Hepatocyte (in vitro differentiated cells): ENCODE data around the gene ZSCAN18.

Experiments
- CTCF ChIP-seq: fragments of 200-600 bp; sonication (generic); IDR thresholded peaks from 2 replicates; pipeline ENCODE4 v1.5.1; 2016; ENCODE audit warnings: antibody characterized with exemption, mild to moderate bottlenecking; ENCODE audit not compliant: poor library complexity
- EZH2 ChIP-seq: fragments of 200-600 bp; sonication (generic); IDR thresholded peaks from 2 replicates; pipeline ENCODE4 v1.6.1; 2016; ENCODE audit warnings: antibody characterized with exemption, mild to moderate bottlenecking, borderline replicate concordance

DNA sequence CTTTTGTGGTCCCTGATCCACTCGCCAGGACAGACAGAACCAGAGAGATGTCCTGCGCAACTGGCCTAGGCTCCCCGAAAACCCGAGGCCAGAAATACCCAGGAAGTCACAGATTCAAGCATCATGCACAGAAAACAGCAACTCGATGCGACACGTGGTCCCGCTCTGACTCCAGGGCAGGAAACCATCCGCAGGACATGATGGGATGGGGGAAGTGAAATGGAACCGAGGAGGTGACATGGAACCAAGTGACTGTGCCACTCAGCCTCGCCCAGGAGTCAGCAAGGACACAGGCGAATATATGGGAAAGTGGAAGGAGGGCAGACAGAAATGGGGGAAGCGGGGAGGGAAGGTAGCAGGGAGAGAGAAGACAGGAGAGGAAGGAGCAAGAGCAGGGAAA is 1.1 kb downstream of the ZSCAN18 start:
- TF ChIP-seq CTCF (no peak), EZH2 (no peak)
